Measurements from ENCODE around the gene EPYC.

Gene EPYC

GRCh38 chr12:91004872-91005271 lies at the start of gene EPYC:
EPYC (minus strand) TSS chr12:91004972; CDS start chr12:91002565, 2,407 bp downstream.
- no peak for DNase-seq (ENCODE audit: low spot score)

GRCh38 chr12:91053951-91054715 lies 49.4 kb upstream of the EPYC start:
- peak; percentile 65 for DNase-seq (ENCODE audit: low spot score)

- DNase-seq (ENCODE audit: low spot score): no peak
Observed at GRCh38 chr12:91052026-91052425, 47.3 kb upstream of the EPYC start.

GRCh38 chr12:91044586-91044985 lies 39.8 kb upstream of the EPYC start:
- no peak for DNase-seq (ENCODE audit: low spot score)

- no peak for DNase-seq (ENCODE audit: low spot score)
Observed at GRCh38 chr12:91043408-91043807, 38.6 kb upstream of the EPYC start.

- no peak for DNase-seq (ENCODE audit: low spot score)
Observed at GRCh38 chr12:91040096-91040755, 35.5 kb upstream of the EPYC start.

GRCh38 chr12:91037276-91037675 lies 32.5 kb upstream of the EPYC start:
- DNase-seq (ENCODE audit: low spot score): no peak

GRCh38 chr12:91033251-91033650 lies 28.5 kb upstream of the EPYC start:
- DNase-seq (ENCODE audit: low spot score): no peak

- DNase-seq (ENCODE audit: low spot score): no peak
Observed at GRCh38 chr12:91023326-91024004, 18.7 kb upstream of the EPYC start.

- no peak for DNase-seq (ENCODE audit: low spot score)
Observed at GRCh38 chr12:91021076-91021475, 16.3 kb upstream of the EPYC start.

- DNase-seq (ENCODE audit: low spot score): no peak
Observed at GRCh38 chr12:91019455-91019854, 14.7 kb upstream of the EPYC start.

GRCh38 chr12:91017511-91018263 lies 12.9 kb upstream of the EPYC start:
- DNase-seq (ENCODE audit: low spot score): no peak

- no peak for DNase-seq (ENCODE audit: low spot score)
Observed at GRCh38 chr12:91017043-91017442, 12.3 kb upstream of the EPYC start.

GRCh38 chr12:91009319-91009950 lies 4.7 kb upstream of the EPYC start:
- no peak for DNase-seq (ENCODE audit: low spot score)

GRCh38 chr12:91007531-91008290 lies 2.9 kb upstream of the EPYC start:
- DNase-seq (ENCODE audit: low spot score): no peak

GRCh38 chr12:91003737-91004136 lies 1.0 kb downstream of the EPYC start:
- no peak for DNase-seq (ENCODE audit: low spot score)

- DNase-seq (ENCODE audit: low spot score): no peak
Observed at GRCh38 chr12:91001306-91001705, 3.5 kb downstream of the EPYC start.

- no peak for DNase-seq (ENCODE audit: low spot score)
Observed at GRCh38 chr12:90999966-91000365, 4.8 kb downstream of the EPYC start.

- no peak for DNase-seq (ENCODE audit: low spot score)
Observed at GRCh38 chr12:90999527-90999926, 5.2 kb downstream of the EPYC start.

GRCh38 chr12:90995010-90995409 lies 9.8 kb downstream of the EPYC start:
- no peak for DNase-seq (ENCODE audit: low spot score)

- DNase-seq (ENCODE audit: low spot score): no peak
Observed at GRCh38 chr12:90991952-90992465, 12.8 kb downstream of the EPYC start.
